ENCODE results near the gene PER3.

- TF ChIP-seq CTCF (IDR thresholded peaks at IDR 0.05; ENCODE audit: low read length) (no peak), EZH2 (IDR thresholded peaks at IDR 0.05; ENCODE audit: borderline replicate concordance, low read length) (no peak)
These were observed 1.0 kb downstream of the PER3 start for GRCh38 chr1:7785108-7785507.

All from OCI-LY1 (cell line).